Globus pallidus (tissue), 1 donor: Measurements from ENCODE around the gene SPEN.
A peak's percentile ranks its signal among the peaks of the same experiment; 100 is the strongest.

Source experiments
- DNase-seq: peaks from one replicate; pipeline ENCODE4 v3.0.0-alpha.2; 2015; ENCODE audit warnings: low spot score

The SPEN gene

GRCh38 chr1:15852828-15853302, 5.4 kb downstream of the SPEN start:
- DNase-seq = no peak

GRCh38 chr1:15856888-15857287, 9.4 kb downstream of the SPEN start:
- no peak for DNase-seq

GRCh38 chr1:15858069-15858670, 10.7 kb downstream of the SPEN start:
- DNase-seq = no peak

DNA sequence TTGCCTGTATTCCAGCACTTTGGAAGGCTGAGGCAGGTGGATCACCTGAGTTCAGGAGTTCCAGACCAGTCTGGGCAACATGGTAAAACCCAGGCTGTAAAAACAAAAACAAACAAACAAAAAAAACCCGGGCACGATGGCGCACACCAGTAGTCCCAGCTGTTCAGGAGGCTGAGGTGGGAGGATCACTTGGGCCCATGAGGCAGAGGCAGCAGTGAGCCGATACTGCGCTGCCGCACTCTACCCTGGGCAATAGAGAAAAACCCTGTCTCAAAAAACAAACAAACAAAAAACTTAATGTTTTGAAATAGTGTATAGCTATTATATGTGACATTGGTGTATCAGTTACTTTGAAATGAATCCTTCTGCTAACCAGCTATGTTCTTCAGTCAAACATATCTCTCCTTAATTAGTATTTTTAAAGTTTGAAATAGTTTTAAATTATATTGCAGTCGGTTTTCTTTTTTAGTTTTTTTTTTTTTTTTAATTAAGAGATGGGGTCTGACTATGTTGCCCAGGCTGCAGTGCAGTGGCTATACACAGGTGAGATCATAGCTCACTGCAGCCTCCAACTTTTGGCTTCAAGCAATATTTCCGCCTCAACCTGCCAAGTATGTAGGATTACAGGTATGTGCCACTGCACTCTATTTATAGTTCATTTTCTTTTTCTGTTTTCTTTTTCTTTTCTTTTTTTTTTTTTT, 11.3 kb downstream of the SPEN start:
- no peak for DNase-seq

- no peak for DNase-seq
Measured at GRCh38 chr1:15863156-15863901, 15.8 kb downstream of the SPEN start.

GRCh38 chr1:15866721-15867201, 19.3 kb downstream of the SPEN start:
- no peak for DNase-seq

GRCh38 chr1:15867288-15867687, 19.8 kb downstream of the SPEN start:
- DNase-seq = no peak

- DNase-seq = no peak
Measured at GRCh38 chr1:15869413-15869812, 21.9 kb downstream of the SPEN start.

GRCh38 chr1:15870421-15870820, 22.9 kb downstream of the SPEN start:
- DNase-seq = no peak

GRCh38 chr1:15874471-15874870, 27.0 kb downstream of the SPEN start:
- no peak for DNase-seq

DNA sequence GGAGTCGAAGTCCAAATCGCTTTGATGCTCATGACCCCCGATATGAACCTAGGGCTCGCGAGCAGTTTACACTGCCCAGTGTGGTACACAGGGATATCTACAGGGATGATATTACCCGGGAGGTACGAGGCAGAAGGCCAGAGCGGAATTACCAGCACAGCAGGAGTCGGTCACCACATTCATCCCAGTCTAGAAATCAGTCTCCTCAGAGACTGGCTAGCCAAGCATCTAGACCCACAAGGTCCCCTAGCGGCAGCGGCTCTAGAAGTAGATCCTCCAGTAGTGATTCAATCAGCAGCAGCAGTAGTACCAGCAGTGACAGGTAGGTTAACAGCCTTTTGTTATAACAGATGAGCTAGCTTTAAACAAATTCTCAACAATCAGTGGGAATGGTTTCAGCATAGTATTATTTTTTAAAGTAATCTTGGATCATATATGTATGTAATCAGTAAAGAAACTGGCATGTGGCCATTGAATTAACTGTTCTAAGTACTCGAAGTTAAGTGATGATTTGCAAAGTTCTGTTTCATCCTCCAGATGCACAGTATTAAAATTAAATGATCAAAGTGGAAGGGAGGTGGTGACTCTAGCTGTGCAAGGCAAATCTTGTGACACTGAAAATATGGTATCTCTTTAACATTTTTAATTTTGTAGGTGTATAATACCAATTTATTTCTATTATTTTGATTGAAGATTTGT, 29.0 kb downstream of the SPEN start:
- no peak for DNase-seq

DNA sequence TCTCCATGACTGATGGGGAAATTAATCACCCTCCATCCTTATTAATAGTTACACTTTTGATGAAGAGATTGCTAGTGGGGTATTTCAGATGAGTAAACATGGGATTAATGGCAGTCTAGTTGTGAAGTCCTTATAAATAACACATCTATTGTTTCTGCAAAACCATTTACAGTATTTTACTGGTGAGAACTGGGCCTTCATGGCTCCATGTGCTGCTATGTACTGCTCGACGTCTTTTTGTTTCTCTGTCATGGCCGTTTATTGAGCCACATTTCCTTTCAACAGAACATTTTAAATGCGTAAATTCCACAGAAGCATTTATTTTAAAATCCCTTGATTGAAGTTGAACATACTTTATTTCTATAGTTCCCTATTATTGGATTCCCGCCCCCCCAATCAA, 34.5 kb downstream of the SPEN start:
- no peak for DNase-seq

DNA sequence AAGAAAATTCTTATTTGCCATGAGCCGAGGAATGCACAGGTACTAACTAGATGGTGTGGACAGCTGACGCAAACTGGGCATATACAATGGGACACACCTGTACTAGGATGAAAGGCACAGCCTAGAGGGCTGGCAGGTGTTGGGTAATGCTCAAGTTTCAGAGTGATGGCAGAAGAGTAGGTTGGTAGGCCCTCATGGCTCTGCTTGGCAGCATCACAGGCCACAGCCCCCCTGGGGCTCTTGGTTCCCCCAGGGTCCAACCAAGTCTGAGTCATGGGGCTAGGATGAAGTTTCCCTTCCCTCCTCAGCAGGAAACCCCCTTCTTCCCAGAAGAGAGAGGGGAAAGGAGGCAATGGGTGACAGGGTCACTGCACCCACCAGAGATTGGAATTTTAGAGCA, 35.2 kb downstream of the SPEN start:
- DNase-seq = no peak

GRCh38 chr1:15883326-15883725, 35.8 kb downstream of the SPEN start:
- no peak for DNase-seq

GRCh38 chr1:15884477-15884876, 37.0 kb downstream of the SPEN start:
- DNase-seq = no peak

DNA sequence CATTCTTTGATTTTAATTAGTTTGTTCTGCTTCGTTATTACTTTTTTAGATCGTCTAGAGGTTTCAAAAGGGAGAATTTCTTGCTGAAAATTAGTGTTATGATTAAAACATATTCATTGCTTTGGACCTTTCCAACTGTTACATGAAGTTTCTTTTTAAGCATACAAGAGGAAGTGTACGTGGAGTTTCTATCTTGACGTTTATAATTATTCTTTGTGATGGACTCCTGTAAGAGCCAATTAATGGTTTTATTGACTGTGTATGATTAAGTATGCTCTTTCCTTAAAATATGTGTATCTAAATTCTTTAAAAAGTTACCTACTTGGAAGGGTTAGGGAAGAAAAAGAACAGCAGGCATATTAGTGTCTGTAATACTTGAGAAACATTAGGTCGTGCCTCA, 37.8 kb downstream of the SPEN start:
- DNase-seq = no peak

- peak; percentile 96 for DNase-seq
Measured at GRCh38 chr1:15885701-15886610, 38.4 kb downstream of the SPEN start.

- DNase-seq = no peak
Measured at GRCh38 chr1:15886611-15887167, 39.2 kb downstream of the SPEN start.

DNA sequence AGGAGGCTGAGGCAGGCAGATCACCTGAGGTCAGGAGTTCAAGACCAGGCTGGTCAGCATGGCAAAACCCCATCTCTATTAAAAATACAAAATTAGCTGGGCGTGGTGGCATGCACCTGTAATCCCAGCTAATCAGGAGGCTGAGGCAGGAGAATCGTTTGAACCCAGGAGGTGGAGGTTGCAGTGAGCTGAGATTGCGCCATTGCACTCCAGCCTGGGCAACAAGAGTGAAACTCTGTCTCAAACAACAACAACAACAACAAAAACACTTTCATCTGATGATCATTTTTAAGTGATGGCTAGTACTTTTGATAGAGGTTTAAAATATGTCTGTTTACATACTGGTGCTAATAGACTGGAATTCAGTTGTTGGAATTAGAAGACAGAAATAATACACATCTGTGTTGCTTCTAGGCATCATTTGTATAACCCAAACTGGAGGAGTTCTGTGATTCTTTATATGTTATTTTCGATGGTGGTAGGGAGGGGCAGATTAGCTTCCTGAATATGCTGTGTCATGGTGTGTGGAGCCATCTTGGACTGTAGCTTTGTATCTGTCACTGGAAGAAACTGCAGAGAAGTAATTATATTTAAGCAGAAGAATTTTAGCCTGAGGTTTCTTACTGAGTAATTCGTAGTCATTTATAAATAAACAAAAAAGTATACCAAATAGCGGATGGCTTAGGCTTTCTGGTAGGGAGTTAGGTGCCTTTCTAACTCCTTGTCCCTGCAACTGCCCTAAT, 45.5 kb downstream of the SPEN start:
- DNase-seq = peak; percentile 34

- no peak for DNase-seq
Measured at GRCh38 chr1:15895233-15895632, 47.7 kb downstream of the SPEN start.
